HCT116 (cell line): ENCODE measurements around the gene EFNB1.

Experiments
- FOSL1 ChIP-seq: IDR thresholded peaks from 2 replicates; pipeline ENCODE4 v1.6.1; 2012; ENCODE audit warnings: low read depth
- POLR2A ChIP-seq: IDR thresholded peaks from 2 replicates; pipeline ENCODE4 v1.7.0; 2011; ENCODE audit warnings: borderline replicate concordance; ENCODE audit not compliant: insufficient read depth, insufficient read length; ENCODE audit errors: extremely low read depth
- POLR2AphosphoS5 ChIP-seq: IDR thresholded peaks from 2 replicates; pipeline ENCODE4 v1.6.1; 2011; ENCODE audit warnings: mild to moderate bottlenecking, low read depth, low read length, moderate library complexity
- RAD21 ChIP-seq: IDR thresholded peaks from 2 replicates; pipeline ENCODE4 v1.6.1; 2012; ENCODE audit warnings: low read depth, mild to moderate bottlenecking
- ZNF274 ChIP-seq: fragments of 200-500 bp; sonication (Bioruptor generic); IDR thresholded peaks from 2 replicates; pipeline ENCODE4 v1.6.1; 2014; ENCODE audit warnings: mild to moderate bottlenecking, low read depth, low read length, inconsistent platforms
- TF ChIP-seq, protein P1 (sequence below), 3 experiments: fragments of 200-600 bp in 1 of 3; sonication (generic) in 1 of 3; IDR thresholded peaks in 2 of 3; conservative IDR thresholded peaks in 1 of 3; 2 replicates each; pipeline ENCODE4 v1.5.1; 2012 to 2017; ENCODE audit warnings: low read depth in 2 of 3, low read length in 2 of 3, antibody characterized with exemption in 1 of 3, borderline replicate concordance in 1 of 3, control low read depth in 1 of 3, mild to moderate bottlenecking in 1 of 3, mixed read lengths in 1 of 3, mixed run types in 1 of 3, moderate library complexity in 1 of 3; ENCODE audit not compliant: insufficient read depth in 1 of 3

DNA sequence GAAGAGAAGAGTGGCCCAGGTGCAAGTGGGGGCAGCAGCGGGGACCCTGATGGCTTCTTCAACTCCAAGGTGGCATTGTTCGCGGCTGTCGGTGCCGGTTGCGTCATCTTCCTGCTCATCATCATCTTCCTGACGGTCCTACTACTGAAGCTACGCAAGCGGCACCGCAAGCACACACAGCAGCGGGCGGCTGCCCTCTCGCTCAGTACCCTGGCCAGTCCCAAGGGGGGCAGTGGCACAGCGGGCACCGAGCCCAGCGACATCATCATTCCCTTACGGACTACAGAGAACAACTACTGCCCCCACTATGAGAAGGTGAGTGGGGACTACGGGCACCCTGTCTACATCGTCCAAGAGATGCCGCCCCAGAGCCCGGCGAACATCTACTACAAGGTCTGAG lies 11.4 kb downstream of the EFNB1 start:
- TF ChIP-seq FOSL1 (no peak), POLR2AphosphoS5 (no peak), ZNF274 (no peak), POLR2A (no peak), RAD21 (no peak)
- TF ChIP-seq, protein P1, sequence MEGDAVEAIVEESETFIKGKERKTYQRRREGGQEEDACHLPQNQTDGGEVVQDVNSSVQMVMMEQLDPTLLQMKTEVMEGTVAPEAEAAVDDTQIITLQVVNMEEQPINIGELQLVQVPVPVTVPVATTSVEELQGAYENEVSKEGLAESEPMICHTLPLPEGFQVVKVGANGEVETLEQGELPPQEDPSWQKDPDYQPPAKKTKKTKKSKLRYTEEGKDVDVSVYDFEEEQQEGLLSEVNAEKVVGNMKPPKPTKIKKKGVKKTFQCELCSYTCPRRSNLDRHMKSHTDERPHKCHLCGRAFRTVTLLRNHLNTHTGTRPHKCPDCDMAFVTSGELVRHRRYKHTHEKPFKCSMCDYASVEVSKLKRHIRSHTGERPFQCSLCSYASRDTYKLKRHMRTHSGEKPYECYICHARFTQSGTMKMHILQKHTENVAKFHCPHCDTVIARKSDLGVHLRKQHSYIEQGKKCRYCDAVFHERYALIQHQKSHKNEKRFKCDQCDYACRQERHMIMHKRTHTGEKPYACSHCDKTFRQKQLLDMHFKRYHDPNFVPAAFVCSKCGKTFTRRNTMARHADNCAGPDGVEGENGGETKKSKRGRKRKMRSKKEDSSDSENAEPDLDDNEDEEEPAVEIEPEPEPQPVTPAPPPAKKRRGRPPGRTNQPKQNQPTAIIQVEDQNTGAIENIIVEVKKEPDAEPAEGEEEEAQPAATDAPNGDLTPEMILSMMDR (IDR thresholded peaks at IDR 0.05 in 2 of 3, conservative IDR thresholded peaks at IDR 0.05 in 1 of 3; ENCODE audit: borderline replicate concordance in 1 of 3, insufficient read depth in 1 of 3, low read depth in 2 of 3, low read length in 2 of 3), result no peak
